CD4-positive, alpha-beta T cell treated with Interleukin-6 for 4 hours (primary cell): Measurements from ENCODE around the gene PDCD2.
"Not testable (repeated sequence)": the region's sequence is repeated elsewhere in the genome, so short reads cannot be mapped to it uniquely, and the experiment has no call there.

Source experiments
- DNase-seq: peaks from one replicate; pipeline ENCODE4 v3.0.0-alpha.2; 2020; ENCODE audit warnings: mixed read lengths

The PDCD2 gene

GRCh38 chr6:170584181-170584953 lies at the start of gene PDCD2:
TSS of gene PDCD2 (minus strand) at chr6:170584637. CDS start at chr6:170584581, 56 bp downstream.
- DNase-seq = peak; percentile 92

DNA sequence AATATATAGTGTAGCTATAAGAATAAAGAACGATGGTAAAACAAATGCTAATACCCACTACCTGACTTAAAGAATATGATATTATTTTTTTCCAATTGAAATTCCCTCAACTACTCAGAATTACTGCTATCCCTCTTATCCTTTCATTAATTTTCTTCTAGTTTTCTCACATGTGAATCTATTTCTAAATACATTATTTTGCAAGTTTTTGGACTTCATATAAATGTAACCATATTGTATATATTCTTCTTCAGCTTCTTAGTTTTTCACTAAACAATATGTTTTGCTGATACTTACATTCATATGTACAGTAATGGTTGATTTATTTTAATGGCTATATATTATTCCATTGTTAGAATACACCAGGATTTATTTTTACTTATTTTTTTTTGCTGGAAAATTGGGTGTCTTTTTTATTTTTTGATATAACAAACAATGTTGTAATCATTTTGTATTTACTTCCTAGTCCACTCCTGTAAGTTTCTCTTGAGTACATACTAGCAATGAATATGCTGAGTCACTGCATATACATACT lies 31.6 kb upstream of the PDCD2 start:
- DNase-seq = not testable (repeated sequence)

- not testable (repeated sequence) for DNase-seq
Observed at GRCh38 chr6:170612256-170612804, 27.9 kb upstream of the PDCD2 start.

DNA sequence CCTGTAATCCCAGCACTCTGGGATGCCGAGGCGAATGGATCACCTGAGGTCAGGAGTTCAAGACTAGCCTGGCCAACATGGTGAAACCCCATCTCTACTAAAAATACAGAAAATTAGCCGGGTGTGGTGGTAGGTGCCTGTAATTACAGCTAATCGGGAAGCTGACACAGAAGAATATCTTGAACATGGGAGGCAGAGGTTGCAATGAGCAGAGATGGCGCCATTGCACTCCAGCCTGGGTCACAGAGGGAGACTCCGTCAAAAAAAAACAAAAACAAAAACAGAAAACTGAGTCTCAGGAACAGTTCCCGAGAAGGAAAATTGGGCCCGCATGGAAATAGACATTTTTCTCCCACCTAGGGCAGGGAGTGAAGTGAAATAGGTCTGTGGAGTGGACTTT lies 24.8 kb upstream of the PDCD2 start:
- not testable (repeated sequence) for DNase-seq

GRCh38 chr6:170605574-170606259 lies 21.3 kb upstream of the PDCD2 start:
- no peak for DNase-seq

DNA sequence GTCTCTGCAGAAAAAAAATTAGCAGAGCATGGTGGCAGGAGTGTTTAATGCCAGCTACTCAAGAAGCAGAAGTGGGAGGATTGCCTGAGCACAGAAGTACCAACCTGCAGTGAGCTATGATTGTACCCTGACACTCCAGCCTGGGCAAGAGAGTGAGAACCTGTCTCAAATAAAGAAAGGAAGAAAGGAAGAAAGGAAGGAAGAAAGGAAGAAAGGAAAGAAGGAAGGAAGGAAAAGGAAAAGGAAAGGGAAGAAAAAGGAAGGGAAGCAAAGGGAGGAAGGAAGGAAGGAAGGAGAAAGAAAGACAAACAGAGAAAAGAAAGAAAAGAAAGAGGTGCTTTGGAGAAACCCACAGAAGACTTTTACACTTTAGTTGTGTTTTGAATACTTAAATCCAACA lies 12.8 kb upstream of the PDCD2 start:
- DNase-seq = no peak

DNA sequence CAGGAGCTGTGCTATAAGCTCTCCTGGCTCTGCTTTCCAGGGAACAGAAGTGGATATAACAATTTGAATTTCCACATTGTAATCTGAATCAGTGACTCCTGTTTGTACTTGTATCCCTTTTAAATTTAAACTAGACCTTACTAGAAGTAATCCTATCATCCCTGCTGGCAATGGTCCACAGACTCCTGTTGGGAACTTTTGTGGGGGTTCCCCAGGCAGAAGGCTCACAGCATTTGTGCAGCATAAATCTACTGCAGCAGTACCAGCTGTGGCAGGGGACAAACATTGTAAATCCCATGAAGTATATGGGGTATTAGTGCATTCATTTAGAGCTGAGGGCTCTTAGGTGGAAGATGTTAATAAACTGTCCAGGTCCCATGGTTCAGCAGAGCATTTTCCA lies 12.0 kb upstream of the PDCD2 start:
- DNase-seq = no peak

DNA sequence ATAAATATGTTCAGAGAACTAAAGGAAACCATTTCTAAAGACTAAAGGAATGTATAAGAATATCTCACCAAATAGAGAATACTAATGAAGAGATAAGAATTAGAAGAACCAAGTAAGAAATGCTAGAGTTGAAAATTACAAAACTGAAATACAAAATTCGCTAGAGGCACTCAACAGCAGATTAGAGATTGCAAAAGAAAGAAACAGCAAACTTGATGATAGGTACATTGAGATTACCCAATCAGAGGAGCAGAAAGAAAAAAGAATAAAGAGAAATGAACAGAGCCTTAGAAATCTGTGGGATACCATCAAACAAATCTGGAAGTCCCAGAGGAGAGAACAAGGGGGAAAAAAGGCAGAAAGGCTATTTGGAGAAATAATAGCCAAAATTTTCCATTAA lies 6.3 kb upstream of the PDCD2 start:
- no peak for DNase-seq

DNA sequence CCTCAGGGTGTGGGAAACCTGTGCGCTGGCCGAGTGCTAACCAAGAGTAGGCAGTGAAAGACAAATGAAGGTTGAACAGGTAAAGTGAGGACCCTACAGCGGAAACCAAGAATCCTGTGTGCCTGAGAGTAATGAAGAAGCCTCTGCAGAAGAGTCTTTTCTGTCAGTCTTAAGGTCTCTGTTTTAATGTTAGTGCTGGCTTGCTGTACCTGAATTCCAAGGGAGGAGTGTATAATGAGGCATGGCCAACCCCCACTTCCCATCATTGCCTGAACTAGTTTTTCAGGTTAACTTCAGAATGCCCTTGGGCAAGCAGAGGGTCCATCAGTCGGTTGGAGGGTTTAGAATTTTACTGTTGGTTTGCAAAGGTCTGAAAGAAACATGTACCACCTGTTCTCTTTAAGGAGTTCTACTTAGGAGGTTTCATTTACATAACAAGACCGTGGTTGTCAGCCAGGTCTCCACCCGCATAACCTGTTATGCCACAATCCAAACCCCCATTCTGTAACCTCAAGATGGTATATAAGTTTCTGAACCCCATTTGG lies 589 bp upstream of the PDCD2 start:
- DNase-seq = no peak

DNA sequence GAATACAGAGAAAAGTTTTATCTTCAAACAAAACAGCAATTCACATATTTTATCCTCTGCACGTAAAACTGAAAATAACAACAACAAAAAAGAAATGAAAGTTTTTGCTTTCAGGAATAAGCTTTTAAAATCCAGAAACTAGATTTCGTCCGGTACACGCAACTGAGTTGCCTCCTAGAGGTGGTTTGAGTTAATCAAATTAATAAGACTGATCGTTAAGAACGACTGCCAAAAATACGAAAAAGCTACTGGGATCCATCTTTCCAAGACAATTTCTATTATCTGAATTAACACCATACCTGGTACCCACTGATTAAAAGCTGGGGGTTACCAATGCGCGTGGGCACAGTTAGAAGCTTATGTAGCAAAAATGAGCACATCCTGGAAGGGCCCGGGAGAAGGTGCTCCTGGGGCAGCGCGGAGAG lies 669 bp downstream of the PDCD2 start:
- DNase-seq = no peak

GRCh38 chr6:170578909-170579308 lies 5.5 kb downstream of the PDCD2 start:
- no peak for DNase-seq

DNA sequence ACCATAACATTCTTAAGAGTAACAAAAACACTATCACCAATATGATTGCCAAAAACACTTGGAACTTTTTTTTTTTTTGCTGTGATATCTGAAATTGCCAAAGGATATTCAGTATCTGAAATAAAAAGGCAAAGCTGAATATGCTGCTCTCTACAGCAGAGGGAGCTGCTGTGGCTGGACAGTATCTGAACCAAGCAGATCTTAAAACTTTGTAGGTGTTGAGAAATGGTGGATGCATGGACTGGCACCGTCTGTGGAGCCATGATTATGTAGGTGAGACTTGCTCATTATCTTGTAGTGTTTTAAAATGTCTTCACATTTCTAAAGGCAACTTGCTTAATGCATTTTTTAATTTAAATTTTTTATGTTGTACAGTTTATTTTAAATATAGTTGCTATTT lies 9.2 kb downstream of the PDCD2 start:
- no peak for DNase-seq

- DNase-seq = no peak
Observed at GRCh38 chr6:170572704-170573466, 11.6 kb downstream of the PDCD2 start.

- no peak for DNase-seq
Observed at GRCh38 chr6:170564936-170565530, 19.4 kb downstream of the PDCD2 start.

DNA sequence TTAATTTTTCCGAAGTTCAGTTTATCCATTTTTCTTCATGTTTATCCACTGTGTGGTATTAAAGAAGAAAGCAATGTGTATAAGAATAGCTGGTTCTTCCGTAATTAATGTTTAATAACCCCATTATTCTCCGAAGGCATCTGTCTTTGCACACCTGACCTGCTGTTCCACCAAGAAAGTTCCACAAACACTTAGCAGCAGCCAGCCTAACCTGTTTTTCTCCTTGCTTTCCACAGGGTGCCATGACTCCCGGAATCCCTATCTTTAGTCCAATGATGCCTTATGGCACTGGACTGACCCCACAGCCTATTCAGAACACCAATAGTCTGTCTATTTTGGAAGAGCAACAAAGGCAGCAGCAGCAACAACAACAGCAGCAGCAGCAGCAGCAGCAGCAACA lies 22.9 kb downstream of the PDCD2 start:
- DNase-seq = no peak

- no peak for DNase-seq
Observed at GRCh38 chr6:170555305-170555704, 29.1 kb downstream of the PDCD2 start.

- DNase-seq = no peak
Observed at GRCh38 chr6:170554796-170555137, 29.7 kb downstream of the PDCD2 start.

GRCh38 chr6:170554013-170554795 lies 30.2 kb downstream of the PDCD2 start, which contains the start of gene TBP:
TSS of gene TBP (plus strand) at chr6:170554369. CDS start at chr6:170557030, 2,661 bp downstream.
- DNase-seq = peak; percentile 96

- no peak for DNase-seq
Observed at GRCh38 chr6:170553534-170554012, 30.9 kb downstream of the PDCD2 start.

DNA sequence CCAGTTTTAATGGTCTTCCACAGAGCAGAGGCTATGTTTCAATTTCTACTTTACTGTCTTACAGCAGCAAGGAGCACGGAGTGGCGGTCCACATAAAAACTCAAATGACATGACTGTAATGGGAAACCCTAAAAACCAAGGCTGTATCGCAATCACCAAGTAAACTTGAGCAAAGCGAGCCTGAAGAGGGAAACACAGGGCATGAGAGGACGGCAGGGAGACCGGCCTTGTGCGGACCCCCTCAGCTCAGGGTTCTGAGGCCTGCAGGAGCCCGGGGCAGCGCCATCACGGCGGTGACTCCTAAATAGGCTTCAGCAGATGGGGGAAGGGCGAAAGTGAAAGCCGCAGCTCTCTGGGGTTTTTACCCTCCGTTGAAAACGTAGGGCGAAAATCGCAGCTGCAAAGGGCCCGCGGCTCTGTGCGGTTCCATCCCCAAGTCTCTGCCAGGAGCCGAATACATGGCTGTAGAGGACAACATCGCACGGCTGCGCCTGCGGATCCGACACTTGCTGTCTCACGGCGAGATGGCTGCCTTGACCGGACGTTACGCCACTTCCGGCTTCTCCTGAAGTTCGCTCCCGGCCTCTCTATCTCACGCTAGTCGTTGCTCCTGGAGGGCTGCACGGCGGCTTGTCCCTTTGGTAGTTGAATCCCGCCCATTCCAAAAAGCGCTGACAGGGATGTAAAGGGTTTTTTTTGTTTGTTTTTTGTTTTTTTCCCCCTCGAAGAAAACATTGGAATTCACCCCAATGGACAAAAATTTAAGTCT lies 31.5 kb downstream of the PDCD2 start, which contains the start of gene PSMB1:
TSS of gene PSMB1 (minus strand) at position 543 of the 769 bp plus-strand sequence. CDS start at position 478, 65 bp downstream.
- peak; percentile 89 for DNase-seq
